ACC112 (cell line): ENCODE data around the gene TMEM72.

Source experiments
- H2AFZ ChIP-seq: fragments of 200-600 bp; sonication (generic); one replicate; pipeline ENCODE4 v1.6.0; 2017; ENCODE audit warnings: antibody characterized with exemption, low read length; ENCODE audit not compliant: unreplicated experiment
- H3K27ac ChIP-seq: fragments of 200-600 bp; sonication (generic); 2 replicates; pipeline ENCODE4 v1.5.1; 2014; ENCODE audit warnings: low read depth, mild to moderate bottlenecking, antibody characterized with exemption, low read length, moderate library complexity
- H3K27me3 ChIP-seq: fragments of 200-600 bp; sonication (generic); 2 replicates; pipeline ENCODE4 v1.6.1; 2014; ENCODE audit warnings: mild to moderate bottlenecking, antibody characterized with exemption, low read length, moderate library complexity, mixed read lengths; ENCODE audit not compliant: insufficient read depth
- H3K36me3 ChIP-seq: fragments of 200-600 bp; sonication (generic); 2 replicates; pipeline ENCODE4 v1.6.1; 2016; ENCODE audit warnings: mild to moderate bottlenecking, antibody characterized with exemption, low read length, moderate library complexity, mixed read lengths; ENCODE audit not compliant: insufficient read depth
- H3K4me1 ChIP-seq: fragments of 200-600 bp; sonication (generic); one replicate; pipeline ENCODE4 v1.6.1; 2016; ENCODE audit warnings: low read length, mixed read lengths; ENCODE audit not compliant: insufficient read depth, unreplicated experiment, control insufficient read depth
- H3K4me3 ChIP-seq: fragments of 200-600 bp; sonication (generic); 2 replicates; pipeline ENCODE4 v1.5.1; 2014; ENCODE audit warnings: mild to moderate bottlenecking, low read depth, low read length
- H3K79me2 ChIP-seq: fragments of 200-600 bp; sonication (generic); one replicate; pipeline ENCODE4 v1.6.0; 2016; ENCODE audit warnings: low read length; ENCODE audit not compliant: control insufficient read depth, unreplicated experiment, insufficient read depth

Gene TMEM72

GRCh38 chr10:44917848-44918247, 6.7 kb downstream of the TMEM72 start:
- Histone ChIP-seq H3K27me3 (peaks cover 78% of the 10 kb centered on the region), H3K36me3 (no peaks in the 10 kb centered on the region), H3K4me3 (no peak overlapping the region), H3K79me2 (no peaks in the 10 kb centered on the region), H3K27ac (no peak overlapping the region), H3K4me1 (no peaks in the 10 kb centered on the region), H2AFZ (no peak overlapping the region)

GRCh38 chr10:44920252-44920651, 9.1 kb downstream of the TMEM72 start:
- Histone ChIP-seq H2AFZ (no peak overlapping the region), H3K4me1 (no peaks in the 10 kb centered on the region), H3K27ac (no peak overlapping the region), H3K79me2 (no peaks in the 10 kb centered on the region), H3K36me3 (no peaks in the 10 kb centered on the region), H3K27me3 (peaks cover 74% of the 10 kb centered on the region), H3K4me3 (no peak overlapping the region)

GRCh38 chr10:44921061-44921460, 9.9 kb downstream of the TMEM72 start:
- Histone ChIP-seq H2AFZ (no peak overlapping the region), H3K36me3 (no peaks in the 10 kb centered on the region), H3K27me3 (peaks cover 67% of the 10 kb centered on the region), H3K27ac (no peak overlapping the region), H3K79me2 (no peaks in the 10 kb centered on the region), H3K4me3 (no peak overlapping the region), H3K4me1 (no peaks in the 10 kb centered on the region)

GRCh38 chr10:44921506-44921905, 10.4 kb downstream of the TMEM72 start:
- Histone ChIP-seq H3K4me1 (no peaks in the 10 kb centered on the region), H3K27ac (no peak overlapping the region), H2AFZ (no peak overlapping the region), H3K27me3 (peaks cover 63% of the 10 kb centered on the region), H3K4me3 (no peak overlapping the region), H3K79me2 (no peaks in the 10 kb centered on the region), H3K36me3 (no peaks in the 10 kb centered on the region)

GRCh38 chr10:44922021-44922420, 10.9 kb downstream of the TMEM72 start:
- Histone ChIP-seq H3K4me3 (no peak overlapping the region), H2AFZ (no peak overlapping the region), H3K27ac (no peak overlapping the region), H3K36me3 (no peaks in the 10 kb centered on the region), H3K27me3 (peaks cover 58% of the 10 kb centered on the region), H3K4me1 (peaks cover 2% of the 10 kb centered on the region), H3K79me2 (no peaks in the 10 kb centered on the region)

- Histone ChIP-seq H3K4me1 (peaks cover 6% of the 10 kb centered on the region), H3K27ac (no peak overlapping the region), H3K79me2 (no peaks in the 10 kb centered on the region), H2AFZ (no peak overlapping the region), H3K36me3 (no peaks in the 10 kb centered on the region), H3K4me3 (no peak overlapping the region), H3K27me3 (peaks cover 48% of the 10 kb centered on the region)
These were observed 11.8 kb downstream of the TMEM72 start for GRCh38 chr10:44922796-44923545.

- Histone ChIP-seq H3K27me3 (peaks cover 42% of the 10 kb centered on the region), H3K4me3 (no peak overlapping the region), H2AFZ (no peak overlapping the region), H3K4me1 (peaks cover 6% of the 10 kb centered on the region), H3K36me3 (no peaks in the 10 kb centered on the region), H3K79me2 (no peaks in the 10 kb centered on the region), H3K27ac (no peak overlapping the region)
These were observed 12.5 kb downstream of the TMEM72 start for GRCh38 chr10:44923611-44924010.

GRCh38 chr10:44924261-44925040, 13.3 kb downstream of the TMEM72 start:
- no peaks in the 10 kb centered on the region for H3K36me3 ChIP-seq
- peaks cover 33% of the 10 kb centered on the region; the same call in 1 of the 2 replicates for H3K27me3 ChIP-seq
- H3K27ac ChIP-seq, result no peak overlapping the region
- H3K79me2 ChIP-seq, result no peaks in the 10 kb centered on the region
- no peak overlapping the region for H3K4me3 ChIP-seq
- H3K4me1 ChIP-seq, result peaks cover 6% of the 10 kb centered on the region
- no peak overlapping the region for H2AFZ ChIP-seq

GRCh38 chr10:44925224-44925623, 14.1 kb downstream of the TMEM72 start:
- Histone ChIP-seq H3K4me3 (no peak overlapping the region), H3K27me3 (peaks cover 26% of the 10 kb centered on the region; the same call in 1 of the 2 replicates), H3K4me1 (peaks cover 6% of the 10 kb centered on the region), H3K27ac (no peak overlapping the region), H2AFZ (no peak overlapping the region), H3K36me3 (no peaks in the 10 kb centered on the region), H3K79me2 (no peaks in the 10 kb centered on the region)

GRCh38 chr10:44925811-44926750, 14.9 kb downstream of the TMEM72 start:
- H2AFZ ChIP-seq, result no peak overlapping the region
- H3K4me1 ChIP-seq, result peaks cover 6% of the 10 kb centered on the region
- H3K27me3 ChIP-seq, result peaks cover 19% of the 10 kb centered on the region; the same call in 1 of the 2 replicates
- no peak overlapping the region for H3K4me3 ChIP-seq
- no peaks in the 10 kb centered on the region for H3K36me3 ChIP-seq
- H3K27ac ChIP-seq, result no peak overlapping the region
- no peaks in the 10 kb centered on the region for H3K79me2 ChIP-seq
